Measurements from ENCODE around the gene OR4S2. TPM values are rescaled to one million over a fixed set of nuclear protein-coding genes. Genes with fewer than 3 reads are reported as not detected.

The OR4S2 gene
- total RNA-seq (2014; rRNA removed; shearing (Covaris generic); ENCODE audit: low replicate concordance): not detected in 2 replicates

DNA sequence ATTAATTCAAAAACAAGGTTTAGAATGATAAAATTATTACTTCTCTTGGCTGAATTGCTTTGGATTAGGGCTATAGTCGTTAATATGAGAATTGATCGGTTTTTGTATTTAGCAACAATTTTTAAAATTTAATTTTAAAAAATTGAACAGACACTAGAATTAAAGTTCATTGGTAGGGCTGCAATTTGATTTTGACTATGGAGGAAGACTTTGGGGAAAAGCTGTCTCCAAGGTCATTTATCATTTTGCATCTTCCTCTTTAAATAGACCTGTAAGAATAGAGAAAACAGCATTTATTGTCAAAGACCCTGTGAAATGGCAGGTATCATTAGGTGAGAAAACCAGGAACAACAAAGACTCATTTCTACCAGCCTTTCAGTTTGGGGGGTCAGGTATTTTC, at the start of gene OR4S2:
Gene OR4S2 (plus strand): TSS at position 301 of the 400 bp plus-strand sequence. CDS start 2,577 bp downstream, outside the sequence.
- Histone ChIP-seq H3K27me3 (ENCODE audit: low read length) (no peaks in the 10 kb centered on the region), H3K9me3 (ENCODE audit: low read length) (no peaks in the 10 kb centered on the region), H2AFZ (ENCODE audit: low read length) (no peak within 1 kb of the TSS), H3K4me2 (ENCODE audit: low read depth, low read length, poor library complexity, severe bottlenecking) (no peak within 1 kb of the TSS), H3K9ac (ENCODE audit: low read length) (no peak within 1 kb of the TSS), H3K79me2 (ENCODE audit: low read length) (no peaks in the 10 kb centered on the region), H3K4me1 (ENCODE audit: low read length) (no peaks in the 10 kb centered on the region), H3K9me2 (replicated peaks; ENCODE audit: insufficient read depth, low read length) (no peaks in the 10 kb centered on the region), H3K4me3 (ENCODE audit: low read length) (no peak within 1 kb of the TSS), H3K27ac (ENCODE audit: low read length) (no peak within 1 kb of the TSS), H4K20me1 (ENCODE audit: insufficient read depth, low read depth, low read length) (no peaks in the 10 kb centered on the region), H3K36me3 (ENCODE audit: insufficient read depth, low read length) (no peaks in the 10 kb centered on the region)
- DNase-seq: no peak

- Histone ChIP-seq H3K36me3 (ENCODE audit: insufficient read depth, low read length) (no peaks in the 10 kb centered on the region), H3K4me2 (ENCODE audit: low read depth, low read length, poor library complexity, severe bottlenecking) (no peak within 1 kb of the TSS), H3K27me3 (ENCODE audit: low read length) (no peaks in the 10 kb centered on the region), H3K9ac (ENCODE audit: low read length) (no peak within 1 kb of the TSS), H3K79me2 (ENCODE audit: low read length) (no peaks in the 10 kb centered on the region), H2AFZ (ENCODE audit: low read length) (no peak within 1 kb of the TSS), H4K20me1 (ENCODE audit: insufficient read depth, low read depth, low read length) (no peaks in the 10 kb centered on the region), H3K4me1 (ENCODE audit: low read length) (no peaks in the 10 kb centered on the region), H3K4me3 (ENCODE audit: low read length) (no peak within 1 kb of the TSS), H3K9me3 (ENCODE audit: low read length) (no peaks in the 10 kb centered on the region), H3K27ac (ENCODE audit: low read length) (no peak within 1 kb of the TSS), H3K9me2 (replicated peaks; ENCODE audit: insufficient read depth, low read length) (no peaks in the 10 kb centered on the region)
- no peak for DNase-seq
These were observed 40.6 kb upstream of the OR4S2 start, which contains the start of gene OR4C11 for GRCh38 chr11:55607545-55607944. TSS of gene OR4C11 (minus strand) at chr11:55607645. CDS start at chr11:55604373, 3,272 bp downstream.

GRCh38 chr11:55624531-55624930, 23.6 kb upstream of the OR4S2 start:
- H4K20me1 ChIP-seq (ENCODE audit: insufficient read depth, low read depth, low read length): no peaks in the 10 kb centered on the region

GRCh38 chr11:55634813-55635212, 13.3 kb upstream of the OR4S2 start, which contains the start of gene OR4P4:
TSS of gene OR4P4 (plus strand) at chr11:55635113.
- H3K4me3 ChIP-seq (ENCODE audit: low read length): no peak within 1 kb of the TSS
- DNase-seq: no peak
- H3K27ac ChIP-seq (ENCODE audit: low read length): no peak within 1 kb of the TSS
- H3K9me2 ChIP-seq (replicated peaks; ENCODE audit: insufficient read depth, low read length): no peaks in the 10 kb centered on the region
- no peak within 1 kb of the TSS for H2AFZ ChIP-seq (ENCODE audit: low read length)
- H3K4me1 ChIP-seq (ENCODE audit: low read length): no peaks in the 10 kb centered on the region
- H3K4me2 ChIP-seq (ENCODE audit: low read depth, low read length, poor library complexity, severe bottlenecking): no peak within 1 kb of the TSS
- H3K9ac ChIP-seq (ENCODE audit: low read length): no peak within 1 kb of the TSS
- H3K79me2 ChIP-seq (ENCODE audit: low read length): no peaks in the 10 kb centered on the region
- H3K9me3 ChIP-seq (ENCODE audit: low read length): no peaks in the 10 kb centered on the region
- no peaks in the 10 kb centered on the region for H4K20me1 ChIP-seq (ENCODE audit: insufficient read depth, low read depth, low read length)
- H3K27me3 ChIP-seq (ENCODE audit: low read length): no peaks in the 10 kb centered on the region
- no peaks in the 10 kb centered on the region for H3K36me3 ChIP-seq (ENCODE audit: insufficient read depth, low read length)

More at GRCh38 chr11:55624531-55624930, 23.6 kb upstream of the OR4S2 start:
- no peaks in the 10 kb centered on the region for H3K36me3 ChIP-seq (ENCODE audit: insufficient read depth, low read length)
- no peaks in the 10 kb centered on the region for H3K27me3 ChIP-seq (ENCODE audit: low read length)
- H3K4me2 ChIP-seq (ENCODE audit: low read depth, low read length, poor library complexity, severe bottlenecking): no peak overlapping the region
- H3K9me2 ChIP-seq (replicated peaks; ENCODE audit: insufficient read depth, low read length): no peaks in the 10 kb centered on the region
- H3K4me1 ChIP-seq (ENCODE audit: low read length): no peaks in the 10 kb centered on the region
- no peak overlapping the region for H3K9ac ChIP-seq (ENCODE audit: low read length)
- DNase-seq: no peak
- H3K27ac ChIP-seq (ENCODE audit: low read length): no peak overlapping the region
- H3K4me3 ChIP-seq (ENCODE audit: low read length): no peak overlapping the region
- peaks cover 2% of the 10 kb centered on the region; the same call in 1 of the 2 replicates for H3K9me3 ChIP-seq (ENCODE audit: low read length)
- no peaks in the 10 kb centered on the region for H3K79me2 ChIP-seq (ENCODE audit: low read length)
- no peak overlapping the region for H2AFZ ChIP-seq (ENCODE audit: low read length)

- Histone ChIP-seq H3K4me3 (ENCODE audit: low read length) (no peak overlapping the region), H3K4me1 (ENCODE audit: low read length) (no peaks in the 10 kb centered on the region), H3K9ac (ENCODE audit: low read length) (no peak overlapping the region), H4K20me1 (ENCODE audit: insufficient read depth, low read depth, low read length) (no peaks in the 10 kb centered on the region), H3K4me2 (ENCODE audit: low read depth, low read length, poor library complexity, severe bottlenecking) (no peak overlapping the region), H2AFZ (ENCODE audit: low read length) (no peak overlapping the region), H3K27ac (ENCODE audit: low read length) (no peak overlapping the region), H3K79me2 (ENCODE audit: low read length) (no peaks in the 10 kb centered on the region), H3K27me3 (ENCODE audit: low read length) (no peaks in the 10 kb centered on the region), H3K9me2 (replicated peaks; ENCODE audit: insufficient read depth, low read length) (no peaks in the 10 kb centered on the region), H3K9me3 (ENCODE audit: low read length) (no peaks in the 10 kb centered on the region), H3K36me3 (ENCODE audit: insufficient read depth, low read length) (no peaks in the 10 kb centered on the region)
- DNase-seq: no peak
These were observed 4.4 kb downstream of the OR4S2 start for GRCh38 chr11:55652560-55652959.

DNA sequence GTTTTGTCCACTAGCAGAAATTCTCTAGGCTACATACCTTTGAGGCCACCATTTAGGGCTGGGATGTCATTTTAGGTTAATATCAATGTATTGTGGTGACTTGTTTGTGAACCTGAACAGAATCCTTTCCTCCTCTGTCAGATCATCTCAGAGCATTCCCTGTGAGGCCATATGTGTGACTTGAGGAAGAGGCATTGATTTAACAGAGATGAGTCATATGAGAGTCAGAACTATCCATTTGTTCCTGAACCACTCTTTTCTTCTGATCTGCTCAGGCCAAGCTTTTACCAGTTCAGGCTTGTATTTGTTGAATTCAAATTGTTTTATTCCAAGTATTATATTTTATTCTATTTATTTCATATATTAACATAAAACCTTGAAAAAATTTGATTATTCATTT, 7.0 kb downstream of the OR4S2 start:
- Histone ChIP-seq H3K9ac (ENCODE audit: low read length) (no peak overlapping the region), H2AFZ (ENCODE audit: low read length) (no peak overlapping the region), H3K9me2 (replicated peaks; ENCODE audit: insufficient read depth, low read length) (no peaks in the 10 kb centered on the region), H3K36me3 (ENCODE audit: insufficient read depth, low read length) (no peaks in the 10 kb centered on the region), H3K27me3 (ENCODE audit: low read length) (no peaks in the 10 kb centered on the region), H3K4me1 (ENCODE audit: low read length) (no peaks in the 10 kb centered on the region), H3K9me3 (ENCODE audit: low read length) (no peaks in the 10 kb centered on the region), H3K4me3 (ENCODE audit: low read length) (no peak overlapping the region), H3K27ac (ENCODE audit: low read length) (no peak overlapping the region), H4K20me1 (ENCODE audit: insufficient read depth, low read depth, low read length) (no peaks in the 10 kb centered on the region), H3K4me2 (ENCODE audit: low read depth, low read length, poor library complexity, severe bottlenecking) (no peak overlapping the region), H3K79me2 (ENCODE audit: low read length) (no peaks in the 10 kb centered on the region)
- no peak for DNase-seq

DNA sequence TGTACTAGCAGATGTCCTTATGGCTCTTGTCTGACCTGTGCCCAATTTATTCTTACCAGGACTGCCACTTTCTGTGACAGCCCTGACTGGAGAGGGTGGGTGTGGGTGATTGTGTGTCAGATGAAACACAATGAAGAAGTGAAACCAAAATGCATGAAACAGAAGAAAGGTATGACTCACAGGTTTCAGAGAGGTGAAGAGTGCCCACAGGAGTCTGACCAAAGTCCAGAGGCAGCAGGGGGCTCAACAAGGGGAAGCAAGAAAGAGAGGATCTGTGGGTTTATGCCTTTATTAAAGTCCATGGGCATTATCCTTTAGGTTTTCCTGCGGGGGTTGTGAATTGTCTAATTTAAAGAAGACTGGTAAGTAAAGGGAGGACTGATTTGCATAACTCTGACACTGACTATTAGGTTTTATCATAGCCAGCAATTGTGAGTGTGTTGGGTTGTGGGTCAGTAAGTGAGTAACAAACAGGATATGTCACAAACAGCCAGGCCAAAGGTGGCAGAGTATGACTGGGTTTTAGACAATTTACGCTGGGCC, 10.0 kb downstream of the OR4S2 start:
- no peak for DNase-seq

DNA sequence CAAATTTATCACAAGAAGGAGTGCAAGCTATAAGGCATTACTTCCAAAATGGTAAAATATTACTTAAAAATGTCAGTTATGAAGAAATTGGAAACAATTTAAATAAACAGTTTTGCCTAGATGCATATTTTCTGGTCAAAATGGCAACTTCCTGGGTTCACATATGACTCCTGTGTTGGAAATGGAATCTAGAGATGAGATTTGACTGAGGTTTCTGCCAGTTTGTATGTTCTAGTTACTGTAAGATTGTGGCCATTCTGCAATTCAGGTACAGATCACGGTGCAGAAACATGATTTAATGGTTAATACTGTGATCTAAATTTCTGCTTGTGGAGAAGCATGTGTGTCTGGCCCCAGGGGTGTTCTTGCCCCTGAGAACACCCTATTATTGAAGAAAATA, 10.5 kb downstream of the OR4S2 start:
- Histone ChIP-seq H3K4me2 (ENCODE audit: low read depth, low read length, poor library complexity, severe bottlenecking) (no peak overlapping the region), H3K9ac (ENCODE audit: low read length) (no peak overlapping the region), H4K20me1 (ENCODE audit: insufficient read depth, low read depth, low read length) (no peaks in the 10 kb centered on the region), H3K9me3 (ENCODE audit: low read length) (no peaks in the 10 kb centered on the region), H3K4me1 (ENCODE audit: low read length) (no peaks in the 10 kb centered on the region), H2AFZ (ENCODE audit: low read length) (no peak overlapping the region), H3K27me3 (ENCODE audit: low read length) (no peaks in the 10 kb centered on the region), H3K9me2 (replicated peaks; ENCODE audit: insufficient read depth, low read length) (no peaks in the 10 kb centered on the region), H3K27ac (ENCODE audit: low read length) (no peak overlapping the region), H3K4me3 (ENCODE audit: low read length) (no peak overlapping the region), H3K79me2 (ENCODE audit: low read length) (no peaks in the 10 kb centered on the region), H3K36me3 (ENCODE audit: insufficient read depth, low read length) (no peaks in the 10 kb centered on the region)
- DNase-seq: no peak

More for the DNA sequence above, 10.0 kb downstream of the OR4S2 start:
- H3K27me3 ChIP-seq (ENCODE audit: low read length): no peaks in the 10 kb centered on the region
- H3K4me1 ChIP-seq (ENCODE audit: low read length): no peaks in the 10 kb centered on the region
- H2AFZ ChIP-seq (ENCODE audit: low read length): no peak overlapping the region
- no peaks in the 10 kb centered on the region for H4K20me1 ChIP-seq (ENCODE audit: insufficient read depth, low read depth, low read length)
- H3K36me3 ChIP-seq (ENCODE audit: insufficient read depth, low read length): no peaks in the 10 kb centered on the region
- H3K9me3 ChIP-seq (ENCODE audit: low read length): no peaks in the 10 kb centered on the region
- no peaks in the 10 kb centered on the region for H3K9me2 ChIP-seq (replicated peaks; ENCODE audit: insufficient read depth, low read length)
- H3K4me2 ChIP-seq (ENCODE audit: low read depth, low read length, poor library complexity, severe bottlenecking): no peak overlapping the region
- H3K9ac ChIP-seq (ENCODE audit: low read length): no peak overlapping the region
- H3K4me3 ChIP-seq (ENCODE audit: low read length): no peak overlapping the region
- H3K27ac ChIP-seq (ENCODE audit: low read length): no peak overlapping the region
- no peaks in the 10 kb centered on the region for H3K79me2 ChIP-seq (ENCODE audit: low read length)

Measured in Karpas-422 (cell line).